Epithelial cell of esophagus (primary cell): Measurements from ENCODE around the gene CCDC88B.

Experiments used
- DNase-seq: peaks from one replicate; pipeline ENCODE4 v3.0.0; 2010; ENCODE audit warnings: low read depth
- H3K4me3 ChIP-seq: 2 replicates; pipeline ENCODE4 v1.5.1; 2011; ENCODE audit warnings: mild to moderate bottlenecking, low read length, control low read depth
- CTCF ChIP-seq: IDR thresholded peaks from 2 replicates; pipeline ENCODE4 v1.5.1; 2011; ENCODE audit warnings: low read depth, mild to moderate bottlenecking, low read length, control low read depth, inconsistent platforms; ENCODE audit not compliant: insufficient read depth; ENCODE audit errors: missing control alignments

Gene CCDC88B

DNA sequence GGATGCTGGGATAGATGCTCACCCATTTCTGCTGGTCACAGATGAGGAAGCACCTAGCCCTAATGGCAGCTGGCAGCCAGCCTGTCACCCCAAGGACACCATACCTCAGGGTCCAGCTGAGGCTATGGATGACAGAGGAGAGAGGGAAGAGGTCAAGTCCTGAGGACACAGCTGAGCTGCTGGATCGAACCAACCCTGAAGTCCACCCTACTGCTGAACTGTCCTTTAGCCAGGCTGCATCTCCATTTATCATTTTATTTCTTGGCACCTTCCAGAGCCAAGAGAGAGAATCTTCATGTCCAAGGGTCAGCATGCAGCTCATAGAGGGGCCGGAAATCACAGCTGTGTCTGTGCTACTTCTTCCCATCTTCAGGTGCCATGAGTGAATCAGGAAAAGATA is 49.8 kb downstream of the CCDC88B start:
- no peak for TF ChIP-seq CTCF
- no peak for DNase-seq
- no peak overlapping the region for H3K4me3 ChIP-seq

- no peak overlapping the region for H3K4me3 ChIP-seq
- DNase-seq: no peak
- no peak for TF ChIP-seq CTCF
Observed at GRCh38 chr11:64390558-64390957, 50.6 kb downstream of the CCDC88B start.

DNA sequence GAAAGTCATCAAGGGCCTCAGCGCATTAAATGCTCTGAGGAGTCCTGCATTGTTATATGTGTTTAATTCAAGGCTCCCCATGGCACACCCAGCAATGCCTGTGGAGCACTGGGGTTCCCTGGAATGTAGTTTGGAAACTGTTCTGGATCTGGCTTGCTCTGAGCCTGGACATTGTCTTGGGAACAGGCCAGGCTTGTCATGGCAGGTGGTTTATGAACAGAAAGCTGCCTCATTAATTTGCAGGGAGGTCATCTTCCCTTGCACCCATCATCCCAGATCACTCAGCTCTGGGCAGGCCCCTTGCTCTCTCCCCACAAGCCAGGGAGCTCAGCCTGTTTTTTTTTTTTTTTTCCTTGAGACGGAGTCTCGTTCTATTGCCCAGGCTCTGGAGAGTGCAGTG is 51.8 kb downstream of the CCDC88B start:
- TF ChIP-seq CTCF: no peak
- no peak for DNase-seq
- no peak overlapping the region for H3K4me3 ChIP-seq

DNA sequence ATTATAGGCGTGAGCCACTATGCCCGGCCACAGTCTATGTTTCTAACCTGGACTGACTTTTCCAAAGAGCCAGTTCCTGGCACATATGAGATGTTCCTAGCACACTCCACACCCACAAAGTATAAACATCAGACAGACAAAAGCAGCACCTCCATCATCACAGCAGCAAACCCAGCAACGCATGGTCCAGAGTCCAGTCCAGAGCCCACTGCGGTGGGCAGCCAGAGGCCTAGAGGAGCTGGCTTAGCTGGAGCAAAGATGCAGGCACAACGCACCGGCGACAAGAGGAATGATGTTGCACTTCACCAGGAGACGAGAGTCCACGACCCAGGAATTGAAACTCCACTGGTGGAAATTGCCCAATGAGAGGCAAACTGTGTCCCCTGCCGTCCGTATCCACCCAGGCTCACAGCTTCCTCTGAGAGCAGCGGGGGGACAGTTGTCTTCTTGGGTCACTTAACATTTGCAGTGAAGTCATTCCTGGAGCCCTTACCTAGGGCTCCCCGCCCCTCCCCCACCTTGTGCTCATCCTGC is 55.6 kb downstream of the CCDC88B start:
- H3K4me3 ChIP-seq: no peak overlapping the region
- DNase-seq: no peak
- TF ChIP-seq CTCF: no peak

DNA sequence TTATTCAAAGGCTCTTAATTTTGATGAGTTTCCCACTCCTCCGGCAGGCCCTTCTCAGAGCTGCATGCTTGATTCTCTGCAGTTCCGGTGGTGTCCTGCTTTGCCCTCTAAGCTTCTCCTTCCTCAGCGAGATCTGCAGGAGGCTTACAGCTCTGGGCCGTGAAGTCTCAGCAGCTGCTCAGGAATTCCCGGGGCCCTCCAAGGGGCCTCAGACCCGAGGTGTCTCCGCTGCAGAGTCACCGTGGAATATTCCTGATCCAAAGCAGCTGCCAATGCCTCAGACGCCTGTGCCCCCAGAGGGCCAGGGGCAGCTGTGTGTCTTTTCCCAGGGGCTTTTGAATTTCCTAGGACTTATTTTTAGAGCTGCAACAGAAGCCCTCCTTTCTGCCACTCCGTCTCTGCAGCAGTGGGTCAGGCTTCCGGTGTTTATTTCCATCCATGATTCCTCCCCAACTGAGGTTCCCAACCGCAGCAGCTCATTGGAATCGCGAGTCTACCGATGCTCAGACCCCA is 56.1 kb downstream of the CCDC88B start:
- no peak overlapping the region for H3K4me3 ChIP-seq
- no peak for DNase-seq
- no peak for TF ChIP-seq CTCF

- DNase-seq: peak; percentile 60
- TF ChIP-seq CTCF: no peak
- H3K4me3 ChIP-seq: no peak overlapping the region
Observed at GRCh38 chr11:64400102-64400501, 60.1 kb downstream of the CCDC88B start.

GRCh38 chr11:64400667-64401066 is 60.7 kb downstream of the CCDC88B start:
- TF ChIP-seq CTCF: no peak
- DNase-seq: no peak
- no peak overlapping the region for H3K4me3 ChIP-seq
